Measurements from ENCODE around the gene RPP40.

RPP40 gene

GRCh38 chr6:4953440-4953839 lies 50.4 kb downstream of the RPP40 start:
- no peak for TF ChIP-seq CTCF (IDR thresholded peaks at IDR 0.05; ENCODE audit: insufficient read depth, low read depth, low read length, missing control alignments)
- no peak overlapping the region for H3K4me3 ChIP-seq (ENCODE audit: low read depth, low read length)
- DNase-seq (ENCODE audit: low read depth) = no peak

- TF ChIP-seq CTCF (IDR thresholded peaks at IDR 0.05; ENCODE audit: insufficient read depth, low read depth, low read length, missing control alignments) = no peak
- H3K4me3 ChIP-seq (ENCODE audit: low read depth, low read length) = no peak overlapping the region
- no peak for DNase-seq (ENCODE audit: low read depth)
Measured at GRCh38 chr6:4950836-4951533, 52.9 kb downstream of the RPP40 start.

GRCh38 chr6:4950076-4950475 lies 53.8 kb downstream of the RPP40 start:
- no peak overlapping the region for H3K4me3 ChIP-seq (ENCODE audit: low read depth, low read length)
- no peak for TF ChIP-seq CTCF (IDR thresholded peaks at IDR 0.05; ENCODE audit: insufficient read depth, low read depth, low read length, missing control alignments)
- no peak for DNase-seq (ENCODE audit: low read depth)

- DNase-seq (ENCODE audit: low read depth) = no peak
- H3K4me3 ChIP-seq (ENCODE audit: low read depth, low read length) = no peak overlapping the region
- TF ChIP-seq CTCF (IDR thresholded peaks at IDR 0.05; ENCODE audit: insufficient read depth, low read depth, low read length, missing control alignments) = no peak
Measured at GRCh38 chr6:4948781-4949450, 54.9 kb downstream of the RPP40 start.

GRCh38 chr6:4947716-4948115 lies 56.1 kb downstream of the RPP40 start:
- DNase-seq (ENCODE audit: low read depth) = no peak
- H3K4me3 ChIP-seq (ENCODE audit: low read depth, low read length) = no peak overlapping the region
- TF ChIP-seq CTCF (IDR thresholded peaks at IDR 0.05; ENCODE audit: insufficient read depth, low read depth, low read length, missing control alignments) = no peak

- TF ChIP-seq CTCF (IDR thresholded peaks at IDR 0.05; ENCODE audit: insufficient read depth, low read depth, low read length, missing control alignments) = no peak
- DNase-seq (ENCODE audit: low read depth) = no peak
- no peak overlapping the region for H3K4me3 ChIP-seq (ENCODE audit: low read depth, low read length)
Measured at GRCh38 chr6:4946521-4946920, 57.3 kb downstream of the RPP40 start.
